Panc1 (cell line): Measurements from ENCODE around the gene IER3IP1.

Experiments used
- POLR2AphosphoS5 ChIP-seq: IDR thresholded peaks from 2 replicates; pipeline ENCODE4 v1.6.1; 2012; ENCODE audit warnings: mild to moderate bottlenecking, low read depth, low read length, moderate library complexity
- SIN3A ChIP-seq: IDR thresholded peaks from 2 replicates; pipeline ENCODE4 v1.6.1; 2012; ENCODE audit warnings: low read depth, mild to moderate bottlenecking, low read length, moderate library complexity, borderline replicate concordance; ENCODE audit not compliant: insufficient read depth
- TCF7L2 ChIP-seq: IDR thresholded peaks from 2 replicates; pipeline ENCODE4 v1.6.1; 2011; ENCODE audit warnings: mild to moderate bottlenecking, low read depth, low read length, inconsistent platforms
- TF ChIP-seq, protein P1 (sequence below): fragments of 450-650 bp; IDR thresholded peaks from 2 replicates; pipeline ENCODE4 v1.5.1; 2017; ENCODE audit warnings: mild to moderate bottlenecking
- TF ChIP-seq, protein P2 (sequence below), 2 experiments: IDR thresholded peaks; 2 replicates each; pipeline ENCODE4 v1.6.1; 2011 to 2012; ENCODE audit warnings: low read depth in 2 of 2, control low read depth in 1 of 2, low read length in 1 of 2, mild to moderate bottlenecking in 1 of 2, moderate library complexity in 1 of 2; ENCODE audit not compliant: insufficient read depth in 1 of 2

GRCh38 chr18:47209171-47209570 lies 33.0 kb upstream of the IER3IP1 start:
- TF ChIP-seq POLR2AphosphoS5 (no peak), SIN3A (no peak), TCF7L2 (no peak)
- TF ChIP-seq, protein P1, sequence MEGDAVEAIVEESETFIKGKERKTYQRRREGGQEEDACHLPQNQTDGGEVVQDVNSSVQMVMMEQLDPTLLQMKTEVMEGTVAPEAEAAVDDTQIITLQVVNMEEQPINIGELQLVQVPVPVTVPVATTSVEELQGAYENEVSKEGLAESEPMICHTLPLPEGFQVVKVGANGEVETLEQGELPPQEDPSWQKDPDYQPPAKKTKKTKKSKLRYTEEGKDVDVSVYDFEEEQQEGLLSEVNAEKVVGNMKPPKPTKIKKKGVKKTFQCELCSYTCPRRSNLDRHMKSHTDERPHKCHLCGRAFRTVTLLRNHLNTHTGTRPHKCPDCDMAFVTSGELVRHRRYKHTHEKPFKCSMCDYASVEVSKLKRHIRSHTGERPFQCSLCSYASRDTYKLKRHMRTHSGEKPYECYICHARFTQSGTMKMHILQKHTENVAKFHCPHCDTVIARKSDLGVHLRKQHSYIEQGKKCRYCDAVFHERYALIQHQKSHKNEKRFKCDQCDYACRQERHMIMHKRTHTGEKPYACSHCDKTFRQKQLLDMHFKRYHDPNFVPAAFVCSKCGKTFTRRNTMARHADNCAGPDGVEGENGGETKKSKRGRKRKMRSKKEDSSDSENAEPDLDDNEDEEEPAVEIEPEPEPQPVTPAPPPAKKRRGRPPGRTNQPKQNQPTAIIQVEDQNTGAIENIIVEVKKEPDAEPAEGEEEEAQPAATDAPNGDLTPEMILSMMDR = no peak
- TF ChIP-seq, protein P2, sequence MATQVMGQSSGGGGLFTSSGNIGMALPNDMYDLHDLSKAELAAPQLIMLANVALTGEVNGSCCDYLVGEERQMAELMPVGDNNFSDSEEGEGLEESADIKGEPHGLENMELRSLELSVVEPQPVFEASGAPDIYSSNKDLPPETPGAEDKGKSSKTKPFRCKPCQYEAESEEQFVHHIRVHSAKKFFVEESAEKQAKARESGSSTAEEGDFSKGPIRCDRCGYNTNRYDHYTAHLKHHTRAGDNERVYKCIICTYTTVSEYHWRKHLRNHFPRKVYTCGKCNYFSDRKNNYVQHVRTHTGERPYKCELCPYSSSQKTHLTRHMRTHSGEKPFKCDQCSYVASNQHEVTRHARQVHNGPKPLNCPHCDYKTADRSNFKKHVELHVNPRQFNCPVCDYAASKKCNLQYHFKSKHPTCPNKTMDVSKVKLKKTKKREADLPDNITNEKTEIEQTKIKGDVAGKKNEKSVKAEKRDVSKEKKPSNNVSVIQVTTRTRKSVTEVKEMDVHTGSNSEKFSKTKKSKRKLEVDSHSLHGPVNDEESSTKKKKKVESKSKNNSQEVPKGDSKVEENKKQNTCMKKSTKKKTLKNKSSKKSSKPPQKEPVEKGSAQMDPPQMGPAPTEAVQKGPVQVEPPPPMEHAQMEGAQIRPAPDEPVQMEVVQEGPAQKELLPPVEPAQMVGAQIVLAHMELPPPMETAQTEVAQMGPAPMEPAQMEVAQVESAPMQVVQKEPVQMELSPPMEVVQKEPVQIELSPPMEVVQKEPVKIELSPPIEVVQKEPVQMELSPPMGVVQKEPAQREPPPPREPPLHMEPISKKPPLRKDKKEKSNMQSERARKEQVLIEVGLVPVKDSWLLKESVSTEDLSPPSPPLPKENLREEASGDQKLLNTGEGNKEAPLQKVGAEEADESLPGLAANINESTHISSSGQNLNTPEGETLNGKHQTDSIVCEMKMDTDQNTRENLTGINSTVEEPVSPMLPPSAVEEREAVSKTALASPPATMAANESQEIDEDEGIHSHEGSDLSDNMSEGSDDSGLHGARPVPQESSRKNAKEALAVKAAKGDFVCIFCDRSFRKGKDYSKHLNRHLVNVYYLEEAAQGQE (IDR thresholded peaks at IDR 0.05; ENCODE audit: insufficient read depth in 1 of 2, low read depth in 2 of 2, low read length in 1 of 2) = no peak
